Natural killer cell (primary cell): ENCODE measurements around the gene RNF31. TPM values are rescaled to one million over a fixed set of nuclear protein-coding genes. Genes with fewer than 3 reads are reported as not detected.

Source experiments
- ATAC-seq, 3 donors: fragments of 150-1000 bp in 2 of 3; fragments of 200-7000 bp in 1 of 3; cut with Tn5 transposase; 1 replicate in 1 of 3; 2 replicates in 2 of 3; pipeline ENCODE4 v1.10.0; 2021; ENCODE audit warnings: mild to moderate bottlenecking in 2 of 3, moderate library complexity in 2 of 3
- DNase-seq, 2 donors: peaks; one replicate each; pipeline versions ENCODE4 v3.0.0 to v3.0.0-alpha.2; 2013 to 2021; ENCODE audit warnings: mixed read lengths in 1 of 2
- H3K27ac ChIP-seq: one replicate; pipeline ENCODE4 v1.5.1; 2013; ENCODE audit warnings: mild to moderate bottlenecking, low read length
- H3K27me3 ChIP-seq: one replicate; pipeline ENCODE4 v1.6.1; 2013; ENCODE audit warnings: low read length; ENCODE audit not compliant: control insufficient read depth, insufficient read depth
- H3K36me3 ChIP-seq: one replicate; pipeline ENCODE4 v1.6.1; 2013; ENCODE audit warnings: low read length; ENCODE audit not compliant: control insufficient read depth, insufficient read depth
- H3K4me1 ChIP-seq: one replicate; pipeline ENCODE4 v1.6.1; 2013; ENCODE audit warnings: low read length; ENCODE audit not compliant: control insufficient read depth, insufficient read depth
- H3K4me3 ChIP-seq: one replicate; pipeline ENCODE4 v1.5.1; 2013; ENCODE audit warnings: low read length
- H3K9me3 ChIP-seq: one replicate; pipeline ENCODE4 v1.6.1; 2013; ENCODE audit warnings: low read length; ENCODE audit not compliant: control insufficient read depth, insufficient read depth
- H3K27ac Mint-ChIP-seq, 2 donors: one replicate each; pipeline ENCODE4 v1.8.0; 2022; ENCODE audit warnings: mild to moderate bottlenecking in 2 of 2, mixed read lengths in 2 of 2, moderate library complexity in 1 of 2
- H3K27me3 Mint-ChIP-seq, 2 donors: one replicate each; pipeline ENCODE4 v1.8.0; 2022; ENCODE audit warnings: low read depth in 2 of 2, mixed read lengths in 2 of 2
- H3K36me3 Mint-ChIP-seq: one replicate; pipeline ENCODE4 v1.8.0; 2022; ENCODE audit warnings: mixed read lengths
- H3K4me1 Mint-ChIP-seq, 2 donors: one replicate each; pipeline ENCODE4 v1.8.0; 2022; ENCODE audit warnings: mixed read lengths in 2 of 2
- H3K4me3 Mint-ChIP-seq: one replicate; pipeline ENCODE4 v1.8.0; 2022; ENCODE audit warnings: mild to moderate bottlenecking, moderate library complexity, mixed read lengths
- H3K9me3 Mint-ChIP-seq, 2 donors: one replicate each; pipeline ENCODE4 v1.8.0; 2022; ENCODE audit warnings: mixed read lengths in 2 of 2
- WGBS: methylation state at CpG from one replicate; pipeline ENCODE4 v1.1.7; 2013; ENCODE audit warnings: missing lambda C conversion rate; ENCODE audit not compliant: insufficient coverage; 5-methylcytosine and 5-hydroxymethylcytosine counted together
- intact Hi-C: fragments of 100-400 bp; cut with micrococcal nuclease; formaldehyde crosslinking; loops from one replicate; pipeline ENCODE4 v1.14.2; 2022
- total RNA-seq, 4 donors: library from RNA; stranded (reverse); fragments of 120-200 nt in 1 of 4; gene quantifications; one replicate each; pipeline versions ENCODE4 v1.2.3 to v1.2.4, GENCODE V29; 2013 to 2022
- TF ChIP-seq, protein P1 (sequence below): fragments of 200-600 bp; IDR thresholded peaks from one replicate; pipeline ENCODE4 v1.8.0; 2022; ENCODE audit warnings: antibody characterized with exemption

Gene RNF31
- total RNA-seq, 3 donors from 2014 or later (not counting 1 experiment from before 2014, with no cell fraction given), result 96.9 to 134 (median 125) TPM

DNA sequence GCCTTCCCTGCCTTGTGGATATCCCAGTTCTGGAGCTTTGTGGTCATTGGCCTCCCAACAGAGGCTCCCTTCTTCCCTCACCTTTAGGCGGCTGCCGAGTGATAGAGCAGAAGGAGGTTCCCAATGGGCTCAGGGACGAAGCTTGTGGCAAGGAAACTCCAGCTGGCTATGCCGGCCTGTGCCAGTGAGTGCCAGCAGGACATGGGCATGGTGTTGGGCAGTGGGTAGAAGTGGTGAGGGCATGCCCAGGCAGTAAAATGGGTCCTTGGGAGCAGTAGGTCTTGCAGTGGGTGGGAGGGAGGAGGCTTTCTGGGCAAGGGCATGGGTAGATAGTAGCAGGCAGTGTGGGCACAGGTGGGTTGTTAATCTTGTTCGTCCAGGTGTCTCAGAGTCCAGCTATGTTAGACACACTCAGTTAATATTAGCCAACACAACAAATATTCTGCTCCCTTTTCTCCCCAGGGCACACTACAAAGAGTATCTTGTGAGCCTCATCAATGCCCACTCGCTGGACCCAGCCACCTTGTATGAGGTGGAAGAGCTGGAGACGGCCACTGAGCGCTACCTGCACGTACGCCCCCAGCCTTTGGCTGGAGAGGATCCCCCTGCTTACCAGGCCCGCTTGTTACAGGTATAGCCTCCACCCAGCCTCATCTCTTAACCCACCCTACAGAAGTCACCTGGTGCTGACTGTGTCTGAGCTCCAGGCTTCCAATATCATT lies 12.6 kb downstream of the RNF31 start:
- Histone ChIP-seq H3K27ac (peak overlapping the region; percentile 94), H3K9me3 (no peaks in the 10 kb centered on the region), H3K36me3 (peaks cover 74% of the 10 kb centered on the region), H3K27me3 (no peaks in the 10 kb centered on the region), H3K4me1 (peaks cover 37% of the 10 kb centered on the region), H3K4me3 (no peak overlapping the region)
- DNase-seq (no peak), ATAC-seq (no peak)
- Mint-ChIP-seq H3K27ac (peak overlapping the region; percentile 97), H3K9me3 (no peaks in the 10 kb centered on the region), H3K4me1 (peaks cover 33 to 49% of the 10 kb centered on the region in 2 donors), H3K36me3 (no peaks in the 10 kb centered on the region), H3K4me3 (peak overlapping the region; percentile 21), H3K27me3 (no peaks in the 10 kb centered on the region)
- 92% methylated on average over 11 of the region's 11 CpGs for WGBS
- TF ChIP-seq, protein P1, sequence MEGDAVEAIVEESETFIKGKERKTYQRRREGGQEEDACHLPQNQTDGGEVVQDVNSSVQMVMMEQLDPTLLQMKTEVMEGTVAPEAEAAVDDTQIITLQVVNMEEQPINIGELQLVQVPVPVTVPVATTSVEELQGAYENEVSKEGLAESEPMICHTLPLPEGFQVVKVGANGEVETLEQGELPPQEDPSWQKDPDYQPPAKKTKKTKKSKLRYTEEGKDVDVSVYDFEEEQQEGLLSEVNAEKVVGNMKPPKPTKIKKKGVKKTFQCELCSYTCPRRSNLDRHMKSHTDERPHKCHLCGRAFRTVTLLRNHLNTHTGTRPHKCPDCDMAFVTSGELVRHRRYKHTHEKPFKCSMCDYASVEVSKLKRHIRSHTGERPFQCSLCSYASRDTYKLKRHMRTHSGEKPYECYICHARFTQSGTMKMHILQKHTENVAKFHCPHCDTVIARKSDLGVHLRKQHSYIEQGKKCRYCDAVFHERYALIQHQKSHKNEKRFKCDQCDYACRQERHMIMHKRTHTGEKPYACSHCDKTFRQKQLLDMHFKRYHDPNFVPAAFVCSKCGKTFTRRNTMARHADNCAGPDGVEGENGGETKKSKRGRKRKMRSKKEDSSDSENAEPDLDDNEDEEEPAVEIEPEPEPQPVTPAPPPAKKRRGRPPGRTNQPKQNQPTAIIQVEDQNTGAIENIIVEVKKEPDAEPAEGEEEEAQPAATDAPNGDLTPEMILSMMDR, result no peak
- intact Hi-C loops, result loop anchor here (2.0 kb wide), 1 partner anchor 101 kb away; no protein-coding TSS in a partner anchor

DNA sequence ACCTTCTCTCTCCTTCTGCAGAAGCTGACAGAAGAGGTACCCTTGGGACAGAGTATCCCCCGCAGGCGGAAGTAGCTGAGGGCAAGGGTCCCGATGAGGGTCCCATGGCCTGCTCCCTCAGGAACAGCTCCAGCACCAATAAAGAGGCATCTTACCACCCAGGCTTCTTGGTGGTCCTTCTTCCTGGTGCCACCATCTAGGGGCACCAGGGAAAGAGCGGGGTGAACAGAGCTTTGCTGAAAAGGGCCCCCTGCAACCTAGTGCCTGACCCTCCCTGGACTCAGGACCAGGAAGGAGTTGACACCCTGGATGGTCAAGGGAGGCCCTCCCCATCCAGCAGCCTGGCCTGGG lies 13.2 kb downstream of the RNF31 start:
- no peak overlapping the region for H3K4me3 ChIP-seq
- TF ChIP-seq, protein P1, result no peak
- no peaks in the 10 kb centered on the region for H3K27me3 ChIP-seq
- H3K9me3 Mint-ChIP-seq, result no peaks in the 10 kb centered on the region
- DNase-seq (no peak), ATAC-seq (no peak)
- H3K36me3 Mint-ChIP-seq, result no peaks in the 10 kb centered on the region
- H3K27me3 Mint-ChIP-seq, result no peaks in the 10 kb centered on the region
- peak overlapping the region; percentile 99 for H3K4me3 Mint-ChIP-seq
- 99% methylated on average over 4 of the region's 4 CpGs for WGBS
- peaks cover 36 to 54% of the 10 kb centered on the region in 2 donors for H3K4me1 Mint-ChIP-seq
- peaks cover 37% of the 10 kb centered on the region for H3K4me1 ChIP-seq
- no peaks in the 10 kb centered on the region for H3K9me3 ChIP-seq
- peaks cover 74% of the 10 kb centered on the region for H3K36me3 ChIP-seq
- H3K27ac ChIP-seq, result peak overlapping the region; percentile 94
- intact Hi-C loops, result loop anchor here (2.0 kb wide), 1 partner anchor 102 kb away; no protein-coding TSS in a partner anchor
- H3K27ac Mint-ChIP-seq, result peak overlapping the region; percentile 97

DNA sequence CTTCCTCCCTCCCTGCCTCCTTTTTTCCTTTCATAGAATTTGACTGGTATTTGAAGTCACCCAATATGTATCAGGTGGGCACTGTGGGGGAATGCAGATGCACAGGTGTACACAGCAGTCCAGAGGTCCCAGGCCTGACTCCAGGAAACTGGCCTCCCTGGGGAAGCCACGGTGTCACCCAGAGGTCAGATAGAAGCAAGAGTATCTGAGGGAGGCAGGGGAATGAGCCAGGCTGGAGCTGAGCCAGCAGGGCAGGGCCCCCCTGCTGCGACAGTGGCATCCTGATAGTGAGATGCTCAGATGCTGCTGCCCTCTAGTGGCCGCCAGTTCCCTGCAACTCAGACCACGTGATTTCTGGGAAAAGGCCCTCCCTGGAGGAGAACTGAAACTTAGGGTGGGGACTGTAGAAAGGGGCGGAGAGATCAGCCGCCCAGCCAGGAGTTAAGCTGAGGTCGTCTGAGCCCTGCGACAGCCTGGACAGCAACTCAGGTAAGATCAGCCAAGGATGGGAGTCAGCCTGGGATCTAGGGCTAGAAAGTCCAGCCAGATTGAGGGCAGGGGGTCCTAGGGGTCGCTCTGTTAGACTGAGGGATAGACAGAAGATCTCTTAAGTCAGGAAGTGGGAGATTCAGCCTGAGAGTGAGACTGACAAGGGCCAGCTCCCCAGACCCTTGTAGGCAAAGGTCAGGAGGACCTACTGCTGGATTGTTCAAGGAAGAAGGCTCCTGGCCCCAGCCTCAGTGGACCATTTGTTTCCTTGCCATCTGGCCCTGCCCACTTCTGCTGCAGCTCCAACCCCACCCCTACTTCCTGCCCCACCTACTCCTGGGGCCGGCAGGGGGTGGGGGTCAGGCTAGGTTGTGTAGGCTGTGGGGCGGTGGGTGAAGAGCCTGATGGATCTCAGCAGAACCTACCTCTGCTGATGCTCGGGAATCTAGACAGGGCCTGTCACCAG lies 13.8 kb downstream of the RNF31 start, which contains the start of gene IRF9:
Gene IRF9, plus strand, starts transcription at position 416 of the 955 bp plus-strand sequence. CDS start 880 bp downstream, outside the sequence.
- DNase-seq (peak; percentile 93 to 99), ATAC-seq (peak; percentile 91 to 97 (median 91))
- Histone ChIP-seq H3K27ac (peak within 1 kb of the TSS; percentile 94), H3K4me1 (peaks cover 37% of the 10 kb centered on the region), H3K27me3 (no peaks in the 10 kb centered on the region), H3K36me3 (peaks cover 74% of the 10 kb centered on the region), H3K9me3 (no peaks in the 10 kb centered on the region), H3K4me3 (peak within 1 kb of the TSS; percentile 94)
- Mint-ChIP-seq H3K4me1 (peaks cover 43 to 54% of the 10 kb centered on the region in 2 donors), H3K27me3 (no peaks in the 10 kb centered on the region), H3K4me3 (peak within 1 kb of the TSS; percentile 99), H3K36me3 (no peaks in the 10 kb centered on the region), H3K27ac (peak within 1 kb of the TSS; percentile 97), H3K9me3 (no peaks in the 10 kb centered on the region)
- TF ChIP-seq, protein P1, result peak; percentile 85
- under 1% methylated on average over 11 of the region's 12 CpGs for WGBS
- intact Hi-C loops, result loop anchor here (1.0 to 2.0 kb wide), 3 partner anchors 15 to 102 kb away; partner anchors contain the start of genes DCAF11, NRL and PSME2
